GM12878 (cell line): ENCODE results near the gene INHBE.

Experiments
- EGR1 ChIP-seq, 2 experiments: IDR thresholded peaks; 1 replicate in 1 of 2; 2 replicates in 1 of 2; pipeline ENCODE4 v1.6.1; 2011 to 2012; ENCODE audit warnings: low read depth in 2 of 2, low read length in 2 of 2, borderline replicate concordance in 1 of 2, mild to moderate bottlenecking in 1 of 2, moderate library complexity in 1 of 2
- EZH2 ChIP-seq: IDR thresholded peaks from 2 replicates; pipeline ENCODE4 v1.6.1; 2012; ENCODE audit warnings: low read depth, mild to moderate bottlenecking, control low read depth, inconsistent platforms, low read length, borderline replicate concordance; ENCODE audit not compliant: control insufficient read depth
- FOXM1 ChIP-seq: IDR thresholded peaks from 2 replicates; pipeline ENCODE4 v1.6.1; 2012; ENCODE audit warnings: low read depth, mild to moderate bottlenecking, inconsistent platforms, low read length, moderate library complexity
- JUND ChIP-seq: IDR thresholded peaks from 2 replicates; pipeline ENCODE4 v1.6.1; 2012; ENCODE audit warnings: low read depth, mild to moderate bottlenecking, low read length, improper control_type of control experiment, moderate library complexity
- POLR2A ChIP-seq: IDR thresholded peaks from 2 replicates; pipeline ENCODE4 v1.6.1; 2011; ENCODE audit warnings: low read depth, mild to moderate bottlenecking, low read length
- STAT1 ChIP-seq: fragments of 450-650 bp; conservative IDR thresholded peaks from 2 replicates; pipeline ENCODE4 v1.6.1; 2014; ENCODE audit warnings: antibody characterized with exemption, mild to moderate bottlenecking
- TF ChIP-seq, protein P1 (sequence below): fragments of 450-650 bp; formaldehyde crosslinking; IDR thresholded peaks from 2 replicates; pipeline ENCODE4 v1.4.0; 2022; ENCODE audit warnings: mild to moderate bottlenecking, moderate library complexity
- TF ChIP-seq, protein P2 (sequence below): IDR thresholded peaks from 2 replicates; pipeline ENCODE4 v1.6.1; 2011; ENCODE audit warnings: low read depth, mild to moderate bottlenecking, low read length, moderate library complexity, borderline replicate concordance; ENCODE audit errors: extremely low read depth
- TF ChIP-seq, protein P3 (sequence below): IDR thresholded peaks from 2 replicates; pipeline ENCODE4 v1.6.1; 2012; ENCODE audit warnings: low read depth, low read length, improper control_type of control experiment
- TF ChIP-seq, protein P4 (sequence below): fragments of 450-650 bp; IDR thresholded peaks from 2 replicates; pipeline ENCODE4 v1.6.1; 2018; ENCODE audit warnings: borderline replicate concordance, mild to moderate bottlenecking; ENCODE audit not compliant: partially characterized antibody
- TF ChIP-seq, protein P5 (sequence below): IDR thresholded peaks from 2 replicates; pipeline ENCODE4 v1.6.1; 2012; ENCODE audit warnings: low read depth, low read length, improper control_type of control experiment

DNA sequence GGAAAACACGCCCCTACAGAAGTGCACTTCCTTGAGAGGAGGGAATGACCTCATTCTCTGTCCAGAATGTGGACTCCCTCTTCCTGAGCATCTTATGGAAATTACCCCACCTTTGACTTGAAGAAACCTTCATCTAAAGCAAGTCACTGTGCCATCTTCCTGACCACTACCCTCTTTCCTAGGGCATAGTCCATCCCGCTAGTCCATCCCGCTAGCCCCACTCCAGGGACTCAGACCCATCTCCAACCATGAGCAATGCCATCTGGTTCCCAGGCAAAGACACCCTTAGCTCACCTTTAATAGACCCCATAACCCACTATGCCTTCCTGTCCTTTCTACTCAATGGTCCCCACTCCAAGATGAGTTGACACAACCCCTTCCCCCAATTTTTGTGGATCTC, 5.0 kb upstream of the INHBE start:
- TF ChIP-seq, protein P1, sequence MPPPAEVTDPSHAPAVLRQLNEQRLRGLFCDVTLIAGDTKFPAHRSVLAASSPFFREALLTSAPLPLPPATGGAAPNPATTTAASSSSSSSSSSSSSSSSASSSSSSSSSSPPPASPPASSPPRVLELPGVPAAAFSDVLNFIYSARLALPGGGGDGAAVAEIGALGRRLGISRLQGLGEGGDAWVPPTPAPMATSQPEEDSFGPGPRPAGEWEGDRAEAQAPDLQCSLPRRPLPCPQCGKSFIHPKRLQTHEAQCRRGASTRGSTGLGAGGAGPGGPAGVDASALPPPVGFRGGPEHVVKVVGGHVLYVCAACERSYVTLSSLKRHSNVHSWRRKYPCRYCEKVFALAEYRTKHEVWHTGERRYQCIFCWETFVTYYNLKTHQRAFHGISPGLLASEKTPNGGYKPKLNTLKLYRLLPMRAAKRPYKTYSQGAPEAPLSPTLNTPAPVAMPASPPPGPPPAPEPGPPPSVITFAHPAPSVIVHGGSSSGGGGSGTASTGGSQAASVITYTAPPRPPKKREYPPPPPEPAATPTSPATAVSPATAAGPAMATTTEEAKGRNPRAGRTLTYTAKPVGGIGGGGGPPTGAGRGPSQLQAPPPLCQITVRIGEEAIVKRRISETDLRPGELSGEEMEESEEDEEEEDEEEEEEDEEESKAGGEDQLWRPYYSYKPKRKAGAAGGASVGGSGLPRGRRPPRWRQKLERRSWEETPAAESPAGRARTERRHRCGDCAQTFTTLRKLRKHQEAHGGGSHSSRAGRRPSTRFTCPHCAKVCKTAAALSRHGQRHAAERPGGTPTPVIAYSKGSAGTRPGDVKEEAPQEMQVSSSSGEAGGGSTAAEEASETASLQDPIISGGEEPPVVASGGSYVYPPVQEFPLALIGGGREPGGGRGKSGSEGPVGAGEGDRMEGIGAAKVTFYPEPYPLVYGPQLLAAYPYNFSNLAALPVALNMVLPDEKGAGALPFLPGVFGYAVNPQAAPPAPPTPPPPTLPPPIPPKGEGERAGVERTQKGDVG: no peak
- no peak for TF ChIP-seq JUND
- no peak for TF ChIP-seq STAT1
- TF ChIP-seq, protein P2, sequence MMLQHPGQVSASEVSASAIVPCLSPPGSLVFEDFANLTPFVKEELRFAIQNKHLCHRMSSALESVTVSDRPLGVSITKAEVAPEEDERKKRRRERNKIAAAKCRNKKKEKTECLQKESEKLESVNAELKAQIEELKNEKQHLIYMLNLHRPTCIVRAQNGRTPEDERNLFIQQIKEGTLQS: no peak
- TF ChIP-seq, protein P3, sequence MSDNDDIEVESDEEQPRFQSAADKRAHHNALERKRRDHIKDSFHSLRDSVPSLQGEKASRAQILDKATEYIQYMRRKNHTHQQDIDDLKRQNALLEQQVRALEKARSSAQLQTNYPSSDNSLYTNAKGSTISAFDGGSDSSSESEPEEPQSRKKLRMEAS: no peak
- TF ChIP-seq FOXM1: no peak
- no peak for TF ChIP-seq POLR2A
- TF ChIP-seq, protein P4, sequence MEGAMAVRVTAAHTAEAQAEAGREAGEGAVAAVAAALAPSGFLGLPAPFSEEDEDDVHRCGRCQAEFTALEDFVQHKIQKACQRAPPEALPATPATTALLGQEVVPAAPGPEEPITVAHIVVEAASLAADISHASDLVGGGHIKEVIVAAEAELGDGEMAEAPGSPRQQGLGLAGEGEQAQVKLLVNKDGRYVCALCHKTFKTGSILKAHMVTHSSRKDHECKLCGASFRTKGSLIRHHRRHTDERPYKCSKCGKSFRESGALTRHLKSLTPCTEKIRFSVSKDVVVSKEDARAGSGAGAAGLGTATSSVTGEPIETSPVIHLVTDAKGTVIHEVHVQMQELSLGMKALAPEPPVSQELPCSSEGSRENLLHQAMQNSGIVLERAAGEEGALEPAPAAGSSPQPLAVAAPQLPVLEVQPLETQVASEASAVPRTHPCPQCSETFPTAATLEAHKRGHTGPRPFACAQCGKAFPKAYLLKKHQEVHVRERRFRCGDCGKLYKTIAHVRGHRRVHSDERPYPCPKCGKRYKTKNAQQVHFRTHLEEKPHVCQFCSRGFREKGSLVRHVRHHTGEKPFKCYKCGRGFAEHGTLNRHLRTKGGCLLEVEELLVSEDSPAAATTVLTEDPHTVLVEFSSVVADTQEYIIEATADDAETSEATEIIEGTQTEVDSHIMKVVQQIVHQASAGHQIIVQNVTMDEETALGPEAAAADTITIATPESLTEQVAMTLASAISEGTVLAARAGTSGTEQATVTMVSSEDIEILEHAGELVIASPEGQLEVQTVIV: no peak
- TF ChIP-seq, protein P5, sequence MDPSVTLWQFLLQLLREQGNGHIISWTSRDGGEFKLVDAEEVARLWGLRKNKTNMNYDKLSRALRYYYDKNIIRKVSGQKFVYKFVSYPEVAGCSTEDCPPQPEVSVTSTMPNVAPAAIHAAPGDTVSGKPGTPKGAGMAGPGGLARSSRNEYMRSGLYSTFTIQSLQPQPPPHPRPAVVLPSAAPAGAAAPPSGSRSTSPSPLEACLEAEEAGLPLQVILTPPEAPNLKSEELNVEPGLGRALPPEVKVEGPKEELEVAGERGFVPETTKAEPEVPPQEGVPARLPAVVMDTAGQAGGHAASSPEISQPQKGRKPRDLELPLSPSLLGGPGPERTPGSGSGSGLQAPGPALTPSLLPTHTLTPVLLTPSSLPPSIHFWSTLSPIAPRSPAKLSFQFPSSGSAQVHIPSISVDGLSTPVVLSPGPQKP: no peak
- no peak for TF ChIP-seq EGR1 (IDR thresholded peaks at IDR 0.05; ENCODE audit: borderline replicate concordance in 1 of 2, low read depth in 2 of 2, low read length in 2 of 2)
- no peak for TF ChIP-seq EZH2
